ENCODE data around the gene PARD3.

Gene PARD3

DNA sequence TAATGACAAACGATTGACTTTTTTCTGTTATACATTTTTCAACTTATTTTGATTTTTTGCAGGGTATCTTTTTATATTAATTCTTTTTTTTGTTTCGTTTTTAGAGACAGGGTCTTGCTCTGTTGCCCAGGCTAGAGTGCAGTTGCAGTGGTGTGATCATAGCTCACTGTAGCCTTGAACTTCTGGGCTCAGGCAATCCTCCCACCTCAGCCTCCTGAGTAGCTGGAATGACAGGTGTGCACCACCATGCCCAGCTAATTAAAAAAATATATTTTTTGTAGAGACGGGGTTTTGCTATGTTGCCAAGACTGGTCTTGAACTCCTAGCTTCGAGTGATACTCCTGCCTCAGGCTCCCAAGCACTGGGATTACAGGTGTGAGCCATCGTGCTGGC is 601.3 kb downstream of the PARD3 start:
- no peak overlapping the region for H3K27ac ChIP-seq (ENCODE audit: low read depth, low read length)
- H3K4me1 ChIP-seq (ENCODE audit: control insufficient read depth, insufficient read depth, low read length, unreplicated experiment): no peaks in the 10 kb centered on the region
- H2AFZ ChIP-seq (ENCODE audit: low read length, unreplicated experiment): no peak overlapping the region
- H3K79me2 ChIP-seq (ENCODE audit: control insufficient read depth, insufficient read depth, low read length, unreplicated experiment): no peaks in the 10 kb centered on the region
- H3K27me3 ChIP-seq (ENCODE audit: insufficient read depth, low read length): no peaks in the 10 kb centered on the region
- no peaks in the 10 kb centered on the region for H3K36me3 ChIP-seq (ENCODE audit: insufficient read depth, low read length)
- no peak overlapping the region for H3K4me3 ChIP-seq (ENCODE audit: low read depth, low read length)

DNA sequence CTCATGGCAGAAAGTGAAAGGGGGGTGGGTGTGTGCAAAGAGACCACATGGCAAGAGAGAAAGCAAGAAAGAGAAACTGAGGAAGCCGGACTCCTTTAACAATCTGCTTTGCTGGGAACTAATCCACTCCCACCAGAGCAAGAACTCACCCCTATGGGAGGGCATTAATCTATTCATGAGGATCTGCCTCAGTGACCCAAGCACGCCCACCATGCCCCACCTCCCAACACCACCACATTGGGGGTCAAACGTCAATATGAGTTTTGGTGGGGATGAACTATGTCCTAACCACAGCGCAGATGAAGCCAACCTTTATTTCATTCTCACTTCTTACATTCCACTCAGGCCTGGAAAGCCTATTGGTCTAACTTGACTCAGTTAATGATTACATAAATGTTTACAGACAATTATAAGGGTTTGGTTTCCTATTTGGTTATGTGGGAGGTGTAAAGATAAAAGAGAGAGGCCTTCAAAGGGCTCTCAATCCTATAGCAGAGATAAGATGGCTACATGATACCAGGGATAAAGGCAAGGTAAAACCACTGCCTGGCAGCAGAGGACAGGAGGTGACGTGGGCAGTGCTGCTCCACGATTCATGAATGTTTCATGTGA is 601.8 kb downstream of the PARD3 start:
- Histone ChIP-seq H3K79me2 (ENCODE audit: control insufficient read depth, insufficient read depth, low read length, unreplicated experiment) (no peaks in the 10 kb centered on the region), H2AFZ (ENCODE audit: low read length, unreplicated experiment) (no peak overlapping the region), H3K27ac (ENCODE audit: low read depth, low read length) (no peak overlapping the region), H3K4me1 (ENCODE audit: control insufficient read depth, insufficient read depth, low read length, unreplicated experiment) (no peaks in the 10 kb centered on the region), H3K36me3 (ENCODE audit: insufficient read depth, low read length) (no peaks in the 10 kb centered on the region), H3K27me3 (ENCODE audit: insufficient read depth, low read length) (no peaks in the 10 kb centered on the region), H3K4me3 (ENCODE audit: low read depth, low read length) (no peak overlapping the region)

DNA sequence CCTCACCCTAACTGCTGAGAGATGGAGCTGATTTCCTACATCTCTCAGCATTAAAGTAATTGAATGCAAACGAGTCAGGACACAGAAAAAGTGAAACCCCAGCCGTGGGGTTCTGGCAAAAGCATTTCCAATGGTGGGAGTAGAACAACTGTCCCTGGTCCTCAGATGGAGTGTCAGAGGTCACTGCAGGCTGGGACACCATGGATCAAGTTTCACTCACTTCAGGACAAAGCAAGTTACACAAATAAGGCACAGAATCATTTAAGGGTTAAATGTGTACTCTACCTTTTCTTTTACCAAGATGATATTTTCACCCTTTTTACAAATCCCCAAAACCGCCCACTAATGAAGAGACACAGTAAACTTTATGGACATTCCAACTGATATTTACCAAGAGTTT is 607.8 kb downstream of the PARD3 start:
- Histone ChIP-seq H3K79me2 (ENCODE audit: control insufficient read depth, insufficient read depth, low read length, unreplicated experiment) (no peaks in the 10 kb centered on the region), H3K4me3 (ENCODE audit: low read depth, low read length) (no peak overlapping the region), H3K27me3 (ENCODE audit: insufficient read depth, low read length) (no peaks in the 10 kb centered on the region), H3K27ac (ENCODE audit: low read depth, low read length) (no peak overlapping the region), H3K4me1 (ENCODE audit: control insufficient read depth, insufficient read depth, low read length, unreplicated experiment) (no peaks in the 10 kb centered on the region), H3K36me3 (ENCODE audit: insufficient read depth, low read length) (no peaks in the 10 kb centered on the region), H2AFZ (ENCODE audit: low read length, unreplicated experiment) (no peak overlapping the region)

- H3K4me3 ChIP-seq (ENCODE audit: low read depth, low read length): no peak overlapping the region
- no peaks in the 10 kb centered on the region for H3K79me2 ChIP-seq (ENCODE audit: control insufficient read depth, insufficient read depth, low read length, unreplicated experiment)
- no peaks in the 10 kb centered on the region for H3K36me3 ChIP-seq (ENCODE audit: insufficient read depth, low read length)
- H3K27me3 ChIP-seq (ENCODE audit: insufficient read depth, low read length): no peaks in the 10 kb centered on the region
- H3K27ac ChIP-seq (ENCODE audit: low read depth, low read length): no peak overlapping the region
- H2AFZ ChIP-seq (ENCODE audit: low read length, unreplicated experiment): no peak overlapping the region
- H3K4me1 ChIP-seq (ENCODE audit: control insufficient read depth, insufficient read depth, low read length, unreplicated experiment): no peaks in the 10 kb centered on the region
These were observed 608.2 kb downstream of the PARD3 start for GRCh38 chr10:34206935-34207268.

DNA sequence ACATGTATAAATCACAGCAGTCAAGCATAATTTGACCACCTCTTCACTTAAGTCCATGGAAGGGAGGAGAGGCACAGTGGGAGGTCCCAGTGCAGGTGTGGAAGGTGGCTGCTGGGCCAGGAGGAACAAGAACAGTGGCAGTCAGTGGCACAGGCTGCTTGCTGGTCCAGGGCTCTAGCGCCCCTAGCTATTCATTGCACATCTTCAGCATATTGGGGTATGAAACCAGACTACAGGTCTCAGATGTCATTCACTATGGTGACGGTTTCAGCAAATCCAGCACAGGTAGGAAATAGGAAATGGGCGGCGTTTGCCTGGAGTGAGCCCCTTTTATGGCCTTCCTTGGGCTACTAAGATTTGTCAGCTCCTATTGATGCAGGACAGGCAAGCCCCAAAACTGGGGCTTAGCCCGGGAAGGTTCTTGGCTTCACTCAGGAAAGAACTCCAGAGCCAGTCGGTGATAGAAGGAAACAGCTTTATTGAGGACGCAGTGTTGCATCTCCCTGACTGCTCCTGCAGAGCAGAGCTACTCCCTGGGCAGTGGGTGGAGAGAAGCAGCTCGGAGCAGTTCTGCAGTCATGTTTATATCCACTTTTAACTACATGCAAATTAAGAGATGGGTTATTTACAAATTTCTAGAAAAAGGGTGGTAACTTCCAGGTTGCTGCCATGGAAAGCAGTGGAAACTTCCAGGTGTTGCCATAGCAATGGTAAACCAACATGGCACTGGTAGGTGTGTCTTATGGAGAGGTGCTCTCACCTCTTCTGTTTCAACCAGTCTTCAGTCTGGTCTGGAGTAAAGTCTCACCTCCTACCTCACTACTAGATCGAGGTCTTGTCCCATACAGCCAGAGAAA is 608.8 kb downstream of the PARD3 start:
- H3K4me1 ChIP-seq (ENCODE audit: control insufficient read depth, insufficient read depth, low read length, unreplicated experiment): no peaks in the 10 kb centered on the region
- no peak overlapping the region for H3K27ac ChIP-seq (ENCODE audit: low read depth, low read length)
- no peak overlapping the region for H3K4me3 ChIP-seq (ENCODE audit: low read depth, low read length)
- no peaks in the 10 kb centered on the region for H3K79me2 ChIP-seq (ENCODE audit: control insufficient read depth, insufficient read depth, low read length, unreplicated experiment)
- H3K27me3 ChIP-seq (ENCODE audit: insufficient read depth, low read length): no peaks in the 10 kb centered on the region
- H2AFZ ChIP-seq (ENCODE audit: low read length, unreplicated experiment): no peak overlapping the region
- H3K36me3 ChIP-seq (ENCODE audit: insufficient read depth, low read length): no peaks in the 10 kb centered on the region

GRCh38 chr10:34205452-34205851 is 609.6 kb downstream of the PARD3 start:
- H3K27me3 ChIP-seq (ENCODE audit: insufficient read depth, low read length): no peaks in the 10 kb centered on the region
- no peak overlapping the region for H2AFZ ChIP-seq (ENCODE audit: low read length, unreplicated experiment)
- no peaks in the 10 kb centered on the region for H3K36me3 ChIP-seq (ENCODE audit: insufficient read depth, low read length)
- H3K4me3 ChIP-seq (ENCODE audit: low read depth, low read length): no peak overlapping the region
- no peaks in the 10 kb centered on the region for H3K4me1 ChIP-seq (ENCODE audit: control insufficient read depth, insufficient read depth, low read length, unreplicated experiment)
- H3K79me2 ChIP-seq (ENCODE audit: control insufficient read depth, insufficient read depth, low read length, unreplicated experiment): no peaks in the 10 kb centered on the region
- no peak overlapping the region for H3K27ac ChIP-seq (ENCODE audit: low read depth, low read length)

GRCh38 chr10:34203966-34204630 is 611.0 kb downstream of the PARD3 start:
- no peaks in the 10 kb centered on the region for H3K36me3 ChIP-seq (ENCODE audit: insufficient read depth, low read length)
- H3K27me3 ChIP-seq (ENCODE audit: insufficient read depth, low read length): no peaks in the 10 kb centered on the region
- no peak overlapping the region for H2AFZ ChIP-seq (ENCODE audit: low read length, unreplicated experiment)
- no peak overlapping the region for H3K4me3 ChIP-seq (ENCODE audit: low read depth, low read length)
- no peak overlapping the region for H3K27ac ChIP-seq (ENCODE audit: low read depth, low read length)
- H3K4me1 ChIP-seq (ENCODE audit: control insufficient read depth, insufficient read depth, low read length, unreplicated experiment): no peaks in the 10 kb centered on the region
- H3K79me2 ChIP-seq (ENCODE audit: control insufficient read depth, insufficient read depth, low read length, unreplicated experiment): no peaks in the 10 kb centered on the region

DNA sequence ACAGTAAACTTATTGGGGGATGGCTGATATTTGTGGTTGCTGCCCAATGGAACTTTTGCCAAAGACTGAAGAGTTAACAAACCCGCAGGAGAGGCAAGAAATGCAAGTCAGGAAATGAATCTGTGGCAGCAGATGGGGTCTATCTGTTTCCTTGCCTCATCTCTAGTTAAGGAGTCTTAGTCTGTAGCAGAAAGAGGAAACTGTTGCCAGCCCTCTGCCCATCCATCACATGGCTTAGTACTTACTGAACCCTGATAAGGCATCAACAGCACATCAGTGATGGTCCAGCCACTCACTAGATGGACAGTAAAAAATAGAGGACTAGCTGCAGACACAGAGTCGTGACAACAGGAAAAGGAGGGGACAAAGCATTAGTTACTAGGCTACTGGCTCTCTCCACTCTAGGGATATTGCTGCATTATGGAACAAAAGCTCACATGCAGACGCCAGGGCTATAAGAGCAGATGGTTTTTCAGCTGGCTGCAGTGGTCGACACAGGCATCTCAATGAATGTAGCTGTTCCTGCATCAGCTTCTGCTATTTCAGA is 614.7 kb downstream of the PARD3 start:
- Histone ChIP-seq H3K79me2 (ENCODE audit: control insufficient read depth, insufficient read depth, low read length, unreplicated experiment) (no peaks in the 10 kb centered on the region), H3K36me3 (ENCODE audit: insufficient read depth, low read length) (no peaks in the 10 kb centered on the region), H3K4me1 (ENCODE audit: control insufficient read depth, insufficient read depth, low read length, unreplicated experiment) (no peaks in the 10 kb centered on the region), H3K27ac (ENCODE audit: low read depth, low read length) (no peak overlapping the region), H2AFZ (ENCODE audit: low read length, unreplicated experiment) (no peak overlapping the region), H3K27me3 (ENCODE audit: insufficient read depth, low read length) (no peaks in the 10 kb centered on the region), H3K4me3 (ENCODE audit: low read depth, low read length) (no peak overlapping the region)

GRCh38 chr10:34198953-34199352 is 616.1 kb downstream of the PARD3 start:
- Histone ChIP-seq H2AFZ (ENCODE audit: low read length, unreplicated experiment) (no peak overlapping the region), H3K79me2 (ENCODE audit: control insufficient read depth, insufficient read depth, low read length, unreplicated experiment) (no peaks in the 10 kb centered on the region)

DNA sequence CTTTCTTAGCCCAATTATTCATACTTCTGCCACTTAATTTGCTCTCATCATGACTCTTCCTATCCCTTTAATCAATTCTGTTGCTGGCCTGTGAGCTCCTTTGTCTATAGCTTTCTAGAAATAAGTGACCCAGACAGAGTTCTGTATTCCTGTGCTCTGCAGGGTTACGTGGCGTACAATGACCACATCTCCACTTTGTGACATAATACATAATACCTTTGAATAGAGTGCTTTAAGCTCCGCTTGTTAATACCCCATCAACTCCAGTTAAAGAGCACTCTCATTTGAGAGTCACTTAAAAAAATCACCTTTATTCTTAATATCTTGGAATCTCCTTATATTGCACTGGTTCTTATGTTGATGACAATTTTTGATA is 619.0 kb downstream of the PARD3 start:
- Histone ChIP-seq H3K36me3 (ENCODE audit: insufficient read depth, low read length) (no peaks in the 10 kb centered on the region), H3K4me3 (ENCODE audit: low read depth, low read length) (no peak overlapping the region), H3K79me2 (ENCODE audit: control insufficient read depth, insufficient read depth, low read length, unreplicated experiment) (no peaks in the 10 kb centered on the region), H3K27ac (ENCODE audit: low read depth, low read length) (no peak overlapping the region), H3K4me1 (ENCODE audit: control insufficient read depth, insufficient read depth, low read length, unreplicated experiment) (no peaks in the 10 kb centered on the region), H2AFZ (ENCODE audit: low read length, unreplicated experiment) (no peak overlapping the region), H3K27me3 (ENCODE audit: insufficient read depth, low read length) (no peaks in the 10 kb centered on the region)

More at GRCh38 chr10:34198953-34199352, 616.1 kb downstream of the PARD3 start:
- Histone ChIP-seq H3K27ac (ENCODE audit: low read depth, low read length) (no peak overlapping the region), H3K4me3 (ENCODE audit: low read depth, low read length) (no peak overlapping the region), H3K27me3 (ENCODE audit: insufficient read depth, low read length) (no peaks in the 10 kb centered on the region), H3K36me3 (ENCODE audit: insufficient read depth, low read length) (no peaks in the 10 kb centered on the region), H3K4me1 (ENCODE audit: control insufficient read depth, insufficient read depth, low read length, unreplicated experiment) (no peaks in the 10 kb centered on the region)
